GM19035 (cell line): ENCODE measurements around the gene APOA1.
"Not testable (repeated sequence)": the region's sequence is repeated elsewhere in the genome, so short reads cannot be mapped to it uniquely, and the experiment has no call there.

Source experiments
- ATAC-seq: cut with Tn5 transposase; IDR thresholded peaks from one replicate; pipeline ENCODE4 v1.9.1; 2021; ENCODE audit not compliant: unreplicated experiment

The APOA1 gene

GRCh38 chr11:116821050-116821918 lies 16.1 kb downstream of the APOA1 start:
- no peak for ATAC-seq

GRCh38 chr11:116819049-116819448 lies 18.4 kb downstream of the APOA1 start:
- no peak for ATAC-seq

GRCh38 chr11:116814502-116814901 lies 22.9 kb downstream of the APOA1 start:
- no peak for ATAC-seq

GRCh38 chr11:116813781-116814471 lies 23.5 kb downstream of the APOA1 start:
- ATAC-seq, result no peak

GRCh38 chr11:116813170-116813569 lies 24.3 kb downstream of the APOA1 start:
- ATAC-seq, result no peak

- no peak for ATAC-seq
These were observed 25.3 kb downstream of the APOA1 start for GRCh38 chr11:116812109-116812508.

- ATAC-seq, result no peak
These were observed 26.2 kb downstream of the APOA1 start for GRCh38 chr11:116811194-116811593.

GRCh38 chr11:116808262-116809175 lies 28.9 kb downstream of the APOA1 start:
- ATAC-seq, result no peak

- no peak for ATAC-seq
These were observed 29.7 kb downstream of the APOA1 start for GRCh38 chr11:116807601-116808261.

- no peak for ATAC-seq
These were observed 33.4 kb downstream of the APOA1 start for GRCh38 chr11:116804001-116804400.

- ATAC-seq, result not testable (repeated sequence)
These were observed 35.8 kb downstream of the APOA1 start for GRCh38 chr11:116801662-116802061.

- ATAC-seq, result no peak
These were observed 36.8 kb downstream of the APOA1 start for GRCh38 chr11:116800610-116801009.

GRCh38 chr11:116798368-116798767 lies 39.1 kb downstream of the APOA1 start:
- ATAC-seq, result no peak

GRCh38 chr11:116797816-116798215 lies 39.6 kb downstream of the APOA1 start:
- no peak for ATAC-seq

- ATAC-seq, result no peak
These were observed 40.9 kb downstream of the APOA1 start for GRCh38 chr11:116796548-116796947.

- no peak for ATAC-seq
These were observed 42.6 kb downstream of the APOA1 start for GRCh38 chr11:116794851-116795250.

GRCh38 chr11:116793772-116794097 lies 43.7 kb downstream of the APOA1 start:
- ATAC-seq, result no peak

GRCh38 chr11:116792869-116793771 lies 44.3 kb downstream of the APOA1 start:
- no peak for ATAC-seq

GRCh38 chr11:116792144-116792868 lies 45.1 kb downstream of the APOA1 start:
- no peak for ATAC-seq
